Bronchial epithelial cell (primary cell): ENCODE data around the gene ANKS1B. TPM values are rescaled to one million over a fixed set of nuclear protein-coding genes. Genes with fewer than 3 reads are reported as not detected.
"Not testable (repeated sequence)": the region's sequence is repeated elsewhere in the genome, so short reads cannot be mapped to it uniquely, and the experiment has no call there.

ENCODE experiments used
- DNase-seq: peaks from one replicate; pipeline ENCODE4 v3.0.0-alpha.2; 2010; ENCODE audit warnings: low read depth
- FAIRE-seq: peaks from 2 replicates; lab custom pipeline; 2011; peaks lifted over from hg19 to GRCh38; lab: Jason Lieb, UNC
- H3K27me3 ChIP-seq: 2 replicates; pipeline ENCODE4 v1.5.1; 2011; ENCODE audit warnings: low read length; ENCODE audit not compliant: control insufficient read depth, insufficient read depth
- H3K36me3 ChIP-seq: 2 replicates; pipeline ENCODE4 v1.5.1; 2011; ENCODE audit warnings: low read length; ENCODE audit not compliant: control insufficient read depth, insufficient read depth
- H3K4me3 ChIP-seq: 2 replicates; pipeline ENCODE4 v1.5.1; 2011; ENCODE audit warnings: mild to moderate bottlenecking, low read depth, low read length, control low read depth
- total RNA-seq: library from RNA; depleted of rRNA; stranded (reverse); fragments of >200 nt; gene quantifications from 2 replicates; pipeline ENCODE4 v1.2.1, GENCODE V29; 2014
- TF ChIP-seq, protein P1 (sequence below): IDR thresholded peaks from 2 replicates; pipeline ENCODE4 v1.5.1; 2011; ENCODE audit warnings: mild to moderate bottlenecking, moderate library complexity, low read length, control low read depth, inconsistent platforms; ENCODE audit not compliant: insufficient read depth, severe bottlenecking

Gene ANKS1B
- total RNA-seq, 1 donor from 2014 or later = 0.26 TPM

DNA sequence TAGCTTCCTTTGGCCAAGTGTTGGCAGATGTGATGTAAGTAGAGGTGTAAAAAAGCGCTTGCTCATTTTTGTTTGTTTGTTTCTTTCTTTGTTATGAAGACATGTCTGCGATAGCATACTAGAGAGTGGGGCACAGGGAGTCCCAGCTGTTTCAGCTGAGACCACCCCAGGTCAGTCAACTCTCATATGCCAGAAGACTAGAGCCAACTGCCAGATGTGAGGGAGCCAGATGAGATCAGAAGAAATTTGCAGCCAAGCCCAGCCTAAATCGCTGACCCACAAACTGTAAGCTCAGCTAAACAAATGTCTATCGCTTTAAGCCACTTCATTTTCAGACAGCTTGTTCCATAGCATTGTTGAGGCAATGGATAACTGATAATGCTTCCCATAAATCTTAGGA is 942.5 kb downstream of the ANKS1B start:
- TF ChIP-seq, protein P1, sequence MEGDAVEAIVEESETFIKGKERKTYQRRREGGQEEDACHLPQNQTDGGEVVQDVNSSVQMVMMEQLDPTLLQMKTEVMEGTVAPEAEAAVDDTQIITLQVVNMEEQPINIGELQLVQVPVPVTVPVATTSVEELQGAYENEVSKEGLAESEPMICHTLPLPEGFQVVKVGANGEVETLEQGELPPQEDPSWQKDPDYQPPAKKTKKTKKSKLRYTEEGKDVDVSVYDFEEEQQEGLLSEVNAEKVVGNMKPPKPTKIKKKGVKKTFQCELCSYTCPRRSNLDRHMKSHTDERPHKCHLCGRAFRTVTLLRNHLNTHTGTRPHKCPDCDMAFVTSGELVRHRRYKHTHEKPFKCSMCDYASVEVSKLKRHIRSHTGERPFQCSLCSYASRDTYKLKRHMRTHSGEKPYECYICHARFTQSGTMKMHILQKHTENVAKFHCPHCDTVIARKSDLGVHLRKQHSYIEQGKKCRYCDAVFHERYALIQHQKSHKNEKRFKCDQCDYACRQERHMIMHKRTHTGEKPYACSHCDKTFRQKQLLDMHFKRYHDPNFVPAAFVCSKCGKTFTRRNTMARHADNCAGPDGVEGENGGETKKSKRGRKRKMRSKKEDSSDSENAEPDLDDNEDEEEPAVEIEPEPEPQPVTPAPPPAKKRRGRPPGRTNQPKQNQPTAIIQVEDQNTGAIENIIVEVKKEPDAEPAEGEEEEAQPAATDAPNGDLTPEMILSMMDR = no peak
- FAIRE-seq = no peak
- H3K36me3 ChIP-seq = no peaks in the 10 kb centered on the region
- DNase-seq = no peak
- no peaks in the 10 kb centered on the region for H3K27me3 ChIP-seq
- H3K4me3 ChIP-seq = no peak overlapping the region

DNA sequence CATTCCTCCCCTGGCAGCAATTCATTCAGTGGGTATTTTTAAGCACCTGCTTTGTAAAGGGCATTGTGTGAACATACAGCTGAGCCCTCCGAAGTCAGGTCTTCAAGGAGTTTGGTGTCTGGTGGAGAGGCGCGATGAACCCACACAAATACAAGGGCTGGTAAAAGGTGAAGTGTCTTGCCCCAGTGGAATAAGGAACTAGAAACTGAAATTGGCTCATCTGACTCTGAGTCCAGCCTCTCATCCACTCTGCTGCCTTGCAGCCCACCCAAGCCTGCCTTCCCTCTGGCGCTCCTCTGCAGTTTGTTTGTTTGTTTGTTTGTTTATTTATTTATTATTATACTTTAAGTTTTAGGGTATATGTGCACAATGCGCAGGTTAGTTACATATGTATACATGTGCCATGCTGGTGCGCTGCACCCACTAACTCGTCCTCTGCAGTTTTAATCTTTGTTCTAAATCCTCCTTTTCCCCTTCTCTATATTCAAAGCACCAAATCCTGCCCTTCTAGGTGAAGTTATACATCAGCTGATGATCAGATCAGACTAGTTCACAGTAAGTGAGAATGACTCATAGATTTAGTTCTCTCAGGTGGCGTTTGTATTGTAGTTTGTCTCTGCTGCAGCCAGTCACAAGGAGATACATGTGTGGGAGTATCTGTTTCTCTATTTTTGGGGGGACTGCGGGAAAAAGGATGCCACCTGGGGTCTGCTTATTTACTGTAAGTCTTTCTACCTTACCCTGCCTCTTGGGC is 945.2 kb downstream of the ANKS1B start:
- H3K36me3 ChIP-seq = no peaks in the 10 kb centered on the region
- DNase-seq = no peak
- FAIRE-seq = no peak
- TF ChIP-seq, protein P1 = no peak
- no peaks in the 10 kb centered on the region for H3K27me3 ChIP-seq
- H3K4me3 ChIP-seq = no peak overlapping the region

DNA sequence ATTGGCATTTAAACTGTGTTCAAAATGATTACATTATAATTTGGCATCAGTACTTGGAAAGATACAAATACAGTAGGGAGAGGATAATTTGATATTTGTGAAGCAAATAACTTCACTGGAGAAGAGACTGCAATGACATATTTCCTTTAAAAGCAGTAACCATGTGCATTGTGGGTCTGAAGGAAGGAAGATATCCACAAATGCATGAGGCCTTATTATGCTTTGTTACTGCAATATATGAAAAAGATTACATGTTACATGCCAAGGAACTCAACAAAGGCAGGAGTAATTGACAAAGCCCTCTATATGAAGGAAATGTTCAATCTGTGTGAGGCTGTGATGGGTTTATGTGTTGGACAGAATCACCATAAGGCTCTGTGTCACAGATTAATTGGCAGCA is 948.2 kb downstream of the ANKS1B start:
- Histone ChIP-seq H3K4me3 (no peak overlapping the region), H3K36me3 (no peaks in the 10 kb centered on the region), H3K27me3 (no peaks in the 10 kb centered on the region)
- FAIRE-seq = no peak
- TF ChIP-seq, protein P1 = no peak
- no peak for DNase-seq

DNA sequence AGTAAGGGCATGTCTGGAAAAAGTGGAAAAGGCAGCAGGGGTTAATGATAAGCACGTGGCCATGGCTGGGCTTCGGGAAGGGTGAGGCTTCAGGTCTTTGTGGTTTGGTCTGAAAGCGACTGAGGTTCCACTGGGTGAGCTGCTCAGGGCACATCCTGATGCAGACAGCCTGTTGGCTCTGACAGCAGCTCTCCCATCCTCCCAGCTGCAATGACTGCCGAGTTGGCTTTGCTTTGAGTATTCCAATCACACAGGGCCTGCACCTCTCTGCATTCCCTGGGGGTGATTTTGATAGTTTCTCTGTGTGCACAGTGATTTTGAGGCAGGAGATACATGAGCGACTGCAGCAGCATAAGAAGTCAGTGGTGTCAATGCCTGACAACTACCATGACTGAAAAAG is 948.9 kb downstream of the ANKS1B start:
- Histone ChIP-seq H3K4me3 (no peak overlapping the region), H3K36me3 (no peaks in the 10 kb centered on the region), H3K27me3 (no peaks in the 10 kb centered on the region)
- TF ChIP-seq, protein P1 = no peak
- FAIRE-seq (no peak), DNase-seq (no peak)

DNA sequence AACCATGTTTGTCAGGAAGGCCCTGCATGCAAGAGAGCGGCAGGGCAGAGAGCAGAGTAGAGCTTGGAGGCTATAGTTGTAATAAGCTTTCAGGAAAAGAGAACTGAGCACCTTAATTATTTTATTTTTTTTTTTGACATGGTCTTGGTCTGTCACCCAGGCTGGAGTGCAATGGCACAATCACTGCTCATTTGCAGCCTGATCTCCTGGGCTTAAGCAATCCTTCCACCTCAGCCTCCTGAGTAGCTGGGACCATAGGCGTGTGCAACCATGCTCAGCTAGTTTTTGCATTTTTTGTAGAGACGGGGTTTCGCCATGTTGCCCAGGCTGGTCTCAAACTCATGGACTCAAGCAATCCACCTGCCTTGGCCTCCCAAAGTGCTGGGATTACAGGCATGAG is 950.5 kb downstream of the ANKS1B start:
- not testable (repeated sequence) for H3K36me3 ChIP-seq, H3K27me3 ChIP-seq, DNase-seq, FAIRE-seq, H3K4me3 ChIP-seq

DNA sequence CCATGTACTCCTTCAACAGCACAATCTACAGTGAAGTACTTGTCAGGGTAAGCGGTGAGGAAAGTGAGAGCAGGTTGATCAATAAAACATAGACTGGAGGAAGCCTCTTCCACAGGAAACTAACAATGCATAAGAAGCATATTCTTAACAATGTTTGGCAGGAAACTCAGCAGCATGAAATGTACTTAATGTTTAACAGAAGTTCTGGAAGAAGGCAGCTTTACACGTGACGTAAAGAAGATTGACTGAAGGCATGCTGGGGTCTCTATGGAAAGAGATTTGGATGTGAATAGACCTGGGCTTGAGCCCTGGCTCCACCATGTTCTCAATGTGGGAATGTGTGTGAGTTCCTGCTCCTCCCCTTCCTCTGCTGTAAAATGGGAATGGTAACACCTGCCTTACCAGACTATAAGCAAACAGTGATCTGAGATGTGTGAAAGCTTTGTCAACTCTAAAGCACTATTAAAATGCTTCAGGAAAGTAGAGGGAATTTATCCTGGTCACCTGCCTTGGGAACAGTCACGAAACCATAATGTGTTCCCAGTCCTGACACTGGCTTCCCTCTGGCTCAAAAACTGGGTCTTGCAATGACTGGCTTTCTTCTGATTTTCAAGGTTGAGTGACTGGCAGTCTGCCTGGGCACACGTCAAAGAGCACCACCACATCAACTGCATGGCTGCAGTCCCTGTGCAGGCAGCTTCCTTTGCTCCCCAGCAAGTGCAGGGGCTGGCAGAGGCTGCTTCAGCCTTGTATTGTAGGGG is 955.0 kb downstream of the ANKS1B start:
- Histone ChIP-seq H3K36me3 (no peaks in the 10 kb centered on the region), H3K27me3 (no peaks in the 10 kb centered on the region), H3K4me3 (no peak overlapping the region)
- DNase-seq (no peak), FAIRE-seq (peak; percentile 77)
- TF ChIP-seq, protein P1 = no peak
